Brain microvascular endothelial cell (primary cell): ENCODE measurements around the gene TAF4B.
A peak's percentile ranks its signal among the peaks of the same experiment; 100 is the strongest.

Experiments used
- DNase-seq: peaks from one replicate; pipeline ENCODE4 v3.0.0-alpha.2; 2020
- H3K27ac ChIP-seq: fragments of 250-450 bp; sonication (Bioruptor Pico); 2 replicates; pipeline ENCODE4 v1.5.1; 2020; ENCODE audit warnings: mild to moderate bottlenecking, moderate library complexity
- H3K27me3 ChIP-seq: fragments of 250-450 bp; sonication (Bioruptor Pico); replicated peaks from 2 replicates; pipeline ENCODE4 v1.5.1; 2020; ENCODE audit warnings: mild to moderate bottlenecking
- H3K36me3 ChIP-seq: fragments of 250-450 bp; sonication (Bioruptor Pico); replicated peaks from 2 replicates; pipeline ENCODE4 v1.5.1; 2020; ENCODE audit warnings: mild to moderate bottlenecking
- H3K4me3 ChIP-seq: 2 replicates; pipeline ENCODE4 v1.5.1; 2011; ENCODE audit warnings: low read depth, mild to moderate bottlenecking, control low read depth, low read length, moderate library complexity
- CTCF ChIP-seq: IDR thresholded peaks from 2 replicates; pipeline ENCODE4 v1.5.1; 2011; ENCODE audit warnings: low read depth, mild to moderate bottlenecking, moderate library complexity, low read length, control low read depth, inconsistent platforms; ENCODE audit errors: missing control alignments
- in situ Hi-C: cut with HindIII; loops from 2 replicates; pipeline ENCODE4 v1.10.0; 2017; ENCODE audit warnings: low sequenced_read_pairs, low pct_ligation_motif_present

TAF4B gene

GRCh38 chr18:26226229-26227050, at the start of gene TAF4B:
Gene TAF4B (plus strand): TSS chr18:26226445. CDS start chr18:26226934, 489 bp downstream.
- H3K4me3 ChIP-seq = peak within 1 kb of the TSS; percentile 79
- no peaks in the 10 kb centered on the region for H3K36me3 ChIP-seq
- no peak for TF ChIP-seq CTCF
- H3K27ac ChIP-seq = peak within 1 kb of the TSS; percentile 72
- in situ Hi-C loops = no loop called here
- no peaks in the 10 kb centered on the region for H3K27me3 ChIP-seq
- DNase-seq = peak; percentile 90

- DNase-seq = no peak
- no peak for TF ChIP-seq CTCF
- Histone ChIP-seq H3K4me3 (no peak overlapping the region), H3K27ac (no peak overlapping the region), H3K27me3 (no peaks in the 10 kb centered on the region), H3K36me3 (no peaks in the 10 kb centered on the region)
- in situ Hi-C loops = no loop called here
These were observed 44.9 kb upstream of the TAF4B start for GRCh38 chr18:26181343-26181826.

- in situ Hi-C loops = no loop called here
These were observed 42.7 kb upstream of the TAF4B start for GRCh38 chr18:26183395-26184112.

GRCh38 chr18:26185267-26185666, 41.0 kb upstream of the TAF4B start:
- DNase-seq = no peak
- Histone ChIP-seq H3K4me3 (no peak overlapping the region), H3K27ac (no peak overlapping the region), H3K36me3 (no peaks in the 10 kb centered on the region), H3K27me3 (no peaks in the 10 kb centered on the region)
- in situ Hi-C loops = no loop called here
- TF ChIP-seq CTCF = no peak

More at GRCh38 chr18:26183395-26184112, 42.7 kb upstream of the TAF4B start:
- DNase-seq = no peak
- no peak overlapping the region for H3K4me3 ChIP-seq
- no peak overlapping the region for H3K27ac ChIP-seq
- TF ChIP-seq CTCF = no peak
- H3K27me3 ChIP-seq = no peaks in the 10 kb centered on the region
- no peaks in the 10 kb centered on the region for H3K36me3 ChIP-seq

- Histone ChIP-seq H3K27me3 (no peaks in the 10 kb centered on the region), H3K36me3 (no peaks in the 10 kb centered on the region), H3K4me3 (no peak overlapping the region), H3K27ac (no peak overlapping the region)
- no peak for TF ChIP-seq CTCF
- DNase-seq = no peak
- in situ Hi-C loops = no loop called here
These were observed 35.7 kb upstream of the TAF4B start for GRCh38 chr18:26190506-26190905.
